Measurements from ENCODE around the gene ADCY2.

ADCY2 gene

DNA sequence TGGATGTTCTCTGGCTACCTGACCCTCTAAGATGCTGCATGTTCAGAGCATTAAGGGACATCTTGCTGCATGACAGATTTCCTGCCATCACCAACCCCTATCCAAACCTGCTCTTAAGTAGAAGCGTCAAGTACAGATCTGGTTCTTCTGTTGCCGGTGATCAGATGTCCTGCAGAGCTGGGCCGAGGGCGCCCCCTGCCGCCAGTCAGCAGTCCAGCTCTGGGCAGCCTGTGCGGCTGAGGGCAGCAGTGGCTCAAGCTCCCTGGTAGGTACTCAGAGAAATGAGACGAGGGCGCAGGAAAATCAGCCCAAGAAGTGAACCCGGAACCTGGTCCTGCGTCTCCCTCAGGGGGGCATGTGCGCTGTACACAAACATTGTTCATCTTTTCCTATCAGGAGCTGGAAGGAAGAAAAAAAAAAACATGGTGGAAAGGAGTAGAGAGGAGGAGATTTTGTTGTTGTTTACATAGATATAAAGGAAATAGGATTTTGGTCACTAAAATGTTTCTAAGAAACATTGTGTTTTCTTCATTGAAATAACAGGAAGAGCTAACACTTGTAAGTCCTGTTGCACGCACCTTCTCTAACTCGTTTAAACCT is 359.2 kb downstream of the ADCY2 start:
- Histone ChIP-seq H3K9me2 (replicated peaks; ENCODE audit: control insufficient read depth, low read length) (no peaks in the 10 kb centered on the region), H3K36me3 (ENCODE audit: control insufficient read depth, low read length) (no peaks in the 10 kb centered on the region), H3K4me3 (ENCODE audit: low read length) (no peak overlapping the region), H3K27me3 (ENCODE audit: control insufficient read depth, low read length) (no peaks in the 10 kb centered on the region), H3F3A (ENCODE audit: control insufficient read depth, insufficient read depth) (no peaks in the 10 kb centered on the region), H3K4me2 (ENCODE audit: low read length) (no peak overlapping the region), H3K4me1 (ENCODE audit: control insufficient read depth, low read length) (no peaks in the 10 kb centered on the region), H4K20me1 (ENCODE audit: control insufficient read depth, insufficient read depth, low read depth, low read length) (no peaks in the 10 kb centered on the region), H3K27ac (ENCODE audit: low read depth, low read length) (no peak overlapping the region), H3K79me2 (ENCODE audit: control insufficient read depth, low read length) (no peaks in the 10 kb centered on the region), H3K9me3 (ENCODE audit: control insufficient read depth, insufficient read depth, low read length) (no peaks in the 10 kb centered on the region)
- no peak for TF ChIP-seq EZH2phosphoT487 (IDR thresholded peaks at IDR 0.05; ENCODE audit: borderline replicate concordance, low read length)
- TF ChIP-seq, protein P1, sequence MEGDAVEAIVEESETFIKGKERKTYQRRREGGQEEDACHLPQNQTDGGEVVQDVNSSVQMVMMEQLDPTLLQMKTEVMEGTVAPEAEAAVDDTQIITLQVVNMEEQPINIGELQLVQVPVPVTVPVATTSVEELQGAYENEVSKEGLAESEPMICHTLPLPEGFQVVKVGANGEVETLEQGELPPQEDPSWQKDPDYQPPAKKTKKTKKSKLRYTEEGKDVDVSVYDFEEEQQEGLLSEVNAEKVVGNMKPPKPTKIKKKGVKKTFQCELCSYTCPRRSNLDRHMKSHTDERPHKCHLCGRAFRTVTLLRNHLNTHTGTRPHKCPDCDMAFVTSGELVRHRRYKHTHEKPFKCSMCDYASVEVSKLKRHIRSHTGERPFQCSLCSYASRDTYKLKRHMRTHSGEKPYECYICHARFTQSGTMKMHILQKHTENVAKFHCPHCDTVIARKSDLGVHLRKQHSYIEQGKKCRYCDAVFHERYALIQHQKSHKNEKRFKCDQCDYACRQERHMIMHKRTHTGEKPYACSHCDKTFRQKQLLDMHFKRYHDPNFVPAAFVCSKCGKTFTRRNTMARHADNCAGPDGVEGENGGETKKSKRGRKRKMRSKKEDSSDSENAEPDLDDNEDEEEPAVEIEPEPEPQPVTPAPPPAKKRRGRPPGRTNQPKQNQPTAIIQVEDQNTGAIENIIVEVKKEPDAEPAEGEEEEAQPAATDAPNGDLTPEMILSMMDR (IDR thresholded peaks at IDR 0.05; ENCODE audit: low read depth, low read length, poor library complexity, severe bottlenecking): peak; percentile 95

DNA sequence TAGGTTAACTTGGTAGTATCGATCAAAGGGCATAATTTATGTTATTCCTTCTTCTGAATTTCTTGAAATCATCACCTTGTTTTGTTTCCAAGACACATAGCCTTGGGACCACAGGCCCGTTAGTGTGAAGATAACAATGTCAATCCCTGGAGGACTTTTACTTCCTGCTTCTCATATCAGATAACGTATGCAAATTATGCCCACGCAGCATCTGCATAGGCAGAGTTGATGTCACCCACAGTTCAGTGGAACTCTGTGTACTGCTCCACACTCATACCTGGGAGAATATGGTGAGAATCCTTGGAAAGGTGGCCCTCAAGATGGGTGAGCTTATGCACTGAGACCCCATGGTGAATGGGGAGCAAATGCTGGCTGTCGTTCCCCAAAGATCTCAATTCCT is 360.0 kb downstream of the ADCY2 start:
- H3K27ac ChIP-seq (ENCODE audit: low read depth, low read length): no peak overlapping the region
- no peak for TF ChIP-seq EZH2phosphoT487 (IDR thresholded peaks at IDR 0.05; ENCODE audit: borderline replicate concordance, low read length)
- TF ChIP-seq, protein P1 (IDR thresholded peaks at IDR 0.05; ENCODE audit: low read depth, low read length, poor library complexity, severe bottlenecking): no peak
- no peaks in the 10 kb centered on the region for H3K27me3 ChIP-seq (ENCODE audit: control insufficient read depth, low read length)
- no peaks in the 10 kb centered on the region for H3K79me2 ChIP-seq (ENCODE audit: control insufficient read depth, low read length)
- no peak overlapping the region for H3K4me3 ChIP-seq (ENCODE audit: low read length)
- H3K4me2 ChIP-seq (ENCODE audit: low read length): no peak overlapping the region
- no peaks in the 10 kb centered on the region for H3K9me3 ChIP-seq (ENCODE audit: control insufficient read depth, insufficient read depth, low read length)
- H4K20me1 ChIP-seq (ENCODE audit: control insufficient read depth, insufficient read depth, low read depth, low read length): no peaks in the 10 kb centered on the region
- H3K4me1 ChIP-seq (ENCODE audit: control insufficient read depth, low read length): no peaks in the 10 kb centered on the region
- no peaks in the 10 kb centered on the region for H3K36me3 ChIP-seq (ENCODE audit: control insufficient read depth, low read length)
- H3F3A ChIP-seq (ENCODE audit: control insufficient read depth, insufficient read depth): no peaks in the 10 kb centered on the region
- no peaks in the 10 kb centered on the region for H3K9me2 ChIP-seq (replicated peaks; ENCODE audit: control insufficient read depth, low read length)

DNA sequence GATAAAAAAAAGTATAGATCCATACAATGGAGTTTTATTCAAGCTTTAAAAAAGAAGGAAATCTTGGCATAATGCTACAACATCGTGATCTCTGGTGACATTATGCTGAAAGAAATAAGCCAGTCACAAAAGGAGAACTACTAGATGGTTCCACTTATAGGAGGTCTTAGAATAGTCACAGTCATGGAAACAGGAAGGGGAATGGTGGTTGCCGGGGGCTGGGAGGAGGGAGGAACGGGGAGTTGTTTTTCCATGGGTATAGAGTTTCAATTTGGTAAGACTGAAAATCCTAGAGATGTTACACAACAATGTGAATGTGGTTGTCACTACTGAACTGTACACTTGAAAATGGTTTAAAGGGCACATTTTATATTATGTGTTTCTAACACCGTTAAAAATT is 360.5 kb downstream of the ADCY2 start:
- H3F3A ChIP-seq (ENCODE audit: control insufficient read depth, insufficient read depth): no peaks in the 10 kb centered on the region
- H3K9me3 ChIP-seq (ENCODE audit: control insufficient read depth, insufficient read depth, low read length): no peaks in the 10 kb centered on the region
- no peak overlapping the region for H3K4me2 ChIP-seq (ENCODE audit: low read length)
- H3K27me3 ChIP-seq (ENCODE audit: control insufficient read depth, low read length): no peaks in the 10 kb centered on the region
- TF ChIP-seq EZH2phosphoT487 (IDR thresholded peaks at IDR 0.05; ENCODE audit: borderline replicate concordance, low read length): no peak
- TF ChIP-seq, protein P1 (IDR thresholded peaks at IDR 0.05; ENCODE audit: low read depth, low read length, poor library complexity, severe bottlenecking): no peak
- no peaks in the 10 kb centered on the region for H4K20me1 ChIP-seq (ENCODE audit: control insufficient read depth, insufficient read depth, low read depth, low read length)
- H3K9me2 ChIP-seq (replicated peaks; ENCODE audit: control insufficient read depth, low read length): no peaks in the 10 kb centered on the region
- H3K79me2 ChIP-seq (ENCODE audit: control insufficient read depth, low read length): no peaks in the 10 kb centered on the region
- H3K36me3 ChIP-seq (ENCODE audit: control insufficient read depth, low read length): no peaks in the 10 kb centered on the region
- H3K4me3 ChIP-seq (ENCODE audit: low read length): no peak overlapping the region
- H3K4me1 ChIP-seq (ENCODE audit: control insufficient read depth, low read length): no peaks in the 10 kb centered on the region
- H3K27ac ChIP-seq (ENCODE audit: low read depth, low read length): no peak overlapping the region

Data from DOHH2 (cell line).